ENCODE measurements around the gene SHROOM2.

The SHROOM2 gene

GRCh38 chrX:9876201-9876600, 90.0 kb downstream of the SHROOM2 start (continued):
- no peak for TF ChIP-seq BCL6B (tag by site-specific recombination; IDR thresholded peaks at IDR 0.05)
- no peak for TF ChIP-seq ZFP41 (tag by site-specific recombination; IDR thresholded peaks at IDR 0.05; ENCODE audit: borderline replicate concordance)
- no peak for TF ChIP-seq ZBTB7A (tag by site-specific recombination; IDR thresholded peaks at IDR 0.05; ENCODE audit: low read depth)
- TF ChIP-seq ZNF391 (tag by site-specific recombination; IDR thresholded peaks at IDR 0.05; ENCODE audit: borderline replicate concordance, low read depth) = no peak
- no peak for TF ChIP-seq ZFP3 (tag by site-specific recombination; IDR thresholded peaks at IDR 0.05; ENCODE audit: low read depth)

GRCh38 chrX:9878146-9878820, 92.1 kb downstream of the SHROOM2 start:
- Histone ChIP-seq H3K9me3 (ENCODE audit: control insufficient read depth, insufficient read depth, low read depth, low read length) (no peaks in the 10 kb centered on the region), H3K27ac (ENCODE audit: extremely low read depth, low read depth, low read length) (no peak overlapping the region), H3K36me3 (ENCODE audit: control insufficient read depth in 2 of 2, insufficient read depth in 1 of 2, low read length in 2 of 2) (no peaks in the 10 kb centered on the region), H3K4me3 (ENCODE audit: low read depth, low read length) (no peak overlapping the region), H3K4me1 (ENCODE audit: control insufficient read depth, insufficient read depth, low read length) (no peaks in the 10 kb centered on the region)
- ChIA-PET CTCF (no interaction called here), POLR2A (no interaction called here)
- TF ChIP-seq ZNF274 (IDR thresholded peaks at IDR 0.05; ENCODE audit: low read length) (no peak), ZNF274 (tag by site-specific recombination; IDR thresholded peaks at IDR 0.05; ENCODE audit: borderline replicate concordance) (no peak), PRDM1 (tag by site-specific recombination; IDR thresholded peaks at IDR 0.05) (no peak), ZNF776 (tag by site-specific recombination; IDR thresholded peaks at IDR 0.05; ENCODE audit: borderline replicate concordance) (no peak), ZNF280D (tag by site-specific recombination; IDR thresholded peaks at IDR 0.05) (no peak), OVOL3 (tag by site-specific recombination; IDR thresholded peaks at IDR 0.05) (no peak), PATZ1 (tag by site-specific recombination; IDR thresholded peaks at IDR 0.05) (no peak), ZNF560 (tag by site-specific recombination; IDR thresholded peaks at IDR 0.05; ENCODE audit: borderline replicate concordance) (no peak), ZNF544 (tag by site-specific recombination; IDR thresholded peaks at IDR 0.05) (no peak), ZNF175 (tag by site-specific recombination; IDR thresholded peaks at IDR 0.05) (no peak)
- TF ChIP-seq, protein P1, sequence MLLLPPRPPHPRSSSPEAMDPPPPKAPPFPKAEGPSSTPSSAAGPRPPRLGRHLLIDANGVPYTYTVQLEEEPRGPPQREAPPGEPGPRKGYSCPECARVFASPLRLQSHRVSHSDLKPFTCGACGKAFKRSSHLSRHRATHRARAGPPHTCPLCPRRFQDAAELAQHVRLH (tag by site-specific recombination; IDR thresholded peaks at IDR 0.05) = no peak

- no peaks in the 10 kb centered on the region for H3K4me1 ChIP-seq (ENCODE audit: control insufficient read depth, insufficient read depth, low read length)
- H3K4me3 ChIP-seq (ENCODE audit: low read depth, low read length) = no peak overlapping the region
- H3K27ac ChIP-seq (ENCODE audit: extremely low read depth, low read depth, low read length) = no peak overlapping the region
- no peaks in the 10 kb centered on the region for H3K36me3 ChIP-seq (ENCODE audit: control insufficient read depth in 2 of 2, insufficient read depth in 1 of 2, low read length in 2 of 2)
- ChIA-PET CTCF (interaction anchor here (1.1 kb wide), 1 partner anchor 239 kb away, joined by 5 read pairs; no protein-coding TSS in a partner anchor), POLR2A (no interaction called here)
- H3K9me3 ChIP-seq (ENCODE audit: control insufficient read depth, insufficient read depth, low read depth, low read length) = no peaks in the 10 kb centered on the region
- no peak for TF ChIP-seq PRDM4 (tag by site-specific recombination; IDR thresholded peaks at IDR 0.05)
- no peak for TF ChIP-seq ZBTB21 (tag by site-specific recombination; IDR thresholded peaks at IDR 0.05)
- no peak for TF ChIP-seq GLI2 (tag by site-specific recombination; IDR thresholded peaks at IDR 0.05; ENCODE audit: borderline replicate concordance, low read depth)
- no peak for TF ChIP-seq ZNF529 (tag by site-specific recombination; IDR thresholded peaks at IDR 0.05; ENCODE audit: insufficient replicate concordance)
- no peak for TF ChIP-seq PRDM6 (tag by site-specific recombination; IDR thresholded peaks at IDR 0.05)
- no peak for TF ChIP-seq REPIN1 (tag by site-specific recombination; IDR thresholded peaks at IDR 0.05; ENCODE audit: low read depth)
Measured at GRCh38 chrX:9880237-9880636, 94.0 kb downstream of the SHROOM2 start.

Measured in HEK293 (cell line).